NCI-H2107 (cell line): ENCODE data around the gene NRXN3.

Experiments used
- DNase-seq: peaks from one replicate; lab custom pipeline; 2025; lab: John Stamatoyannopoulos, UW

NRXN3 gene

GRCh38 chr14:79356040-79356439 is 1185.9 kb downstream of the NRXN3 start:
- DNase-seq, result no peak

- DNase-seq, result no peak
These were observed 1187.1 kb downstream of the NRXN3 start for GRCh38 chr14:79357307-79357706.

DNA sequence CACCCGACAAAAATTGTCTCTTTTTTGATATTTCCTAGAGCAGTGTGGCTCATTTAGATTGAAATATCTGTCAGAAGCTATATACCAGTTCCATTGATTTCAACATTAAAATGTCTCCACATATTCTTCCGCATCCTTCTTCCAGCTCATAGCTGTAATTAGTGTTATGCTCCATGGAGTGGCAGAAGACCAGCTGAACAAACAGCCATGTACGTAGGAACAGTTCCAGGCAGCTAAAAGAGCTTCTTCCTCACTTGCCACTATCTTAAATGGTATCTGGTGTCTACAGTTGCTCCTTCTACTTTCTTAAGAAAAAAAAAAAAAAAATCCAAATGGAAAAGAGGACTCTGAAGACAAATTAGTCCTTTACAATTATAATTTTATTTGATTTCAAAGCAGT is 1193.1 kb downstream of the NRXN3 start:
- no peak for DNase-seq

DNA sequence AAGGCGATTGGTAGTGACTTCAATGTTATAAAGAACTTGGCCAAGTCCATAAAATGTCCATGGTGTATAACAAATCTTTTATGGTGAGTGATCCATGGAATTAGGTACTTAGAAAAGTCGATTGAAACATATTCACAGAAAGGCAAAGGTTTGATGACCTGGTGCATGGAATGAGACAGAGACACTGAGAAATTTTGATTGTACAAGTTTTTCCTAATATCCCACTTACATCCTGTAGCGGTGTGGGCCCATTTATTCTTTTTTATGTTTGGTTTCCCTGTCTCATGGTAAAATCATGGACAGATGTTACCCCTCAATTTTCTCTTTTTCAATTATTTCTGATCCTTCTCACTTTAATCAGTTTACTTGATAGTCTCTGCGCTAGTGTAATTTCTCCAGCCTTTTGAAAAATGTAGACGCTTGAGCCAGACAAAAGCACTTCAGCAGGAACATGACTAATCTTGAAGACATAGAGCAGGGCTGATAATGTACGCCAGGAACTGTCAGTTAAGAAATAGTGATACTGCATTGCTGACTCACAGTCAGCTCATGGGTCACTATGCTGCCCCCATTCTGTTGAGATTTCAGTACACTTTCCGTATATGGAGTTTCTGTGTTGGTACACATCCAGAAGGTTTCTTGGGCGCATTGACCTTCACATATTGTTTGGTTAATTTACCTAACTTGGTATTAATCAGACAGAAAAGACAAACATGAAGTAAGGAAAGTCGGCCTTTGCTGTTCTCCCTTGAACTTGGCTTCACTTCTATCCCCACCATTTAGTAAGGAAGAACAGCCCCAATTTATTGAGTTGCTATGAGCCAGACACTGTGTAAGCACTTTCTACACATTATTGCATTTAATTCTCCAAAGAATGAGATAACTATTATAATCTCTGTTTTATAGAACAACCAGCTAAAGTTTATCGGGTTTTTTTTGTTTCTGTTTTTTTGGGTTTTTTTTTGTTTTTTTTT is 1199.5 kb downstream of the NRXN3 start:
- no peak for DNase-seq

- DNase-seq, result no peak
These were observed 1200.8 kb downstream of the NRXN3 start for GRCh38 chr14:79370969-79371368.

- DNase-seq, result no peak
These were observed 1203.3 kb downstream of the NRXN3 start for GRCh38 chr14:79373451-79373850.

GRCh38 chr14:79375356-79375755 is 1205.2 kb downstream of the NRXN3 start:
- DNase-seq, result no peak

DNA sequence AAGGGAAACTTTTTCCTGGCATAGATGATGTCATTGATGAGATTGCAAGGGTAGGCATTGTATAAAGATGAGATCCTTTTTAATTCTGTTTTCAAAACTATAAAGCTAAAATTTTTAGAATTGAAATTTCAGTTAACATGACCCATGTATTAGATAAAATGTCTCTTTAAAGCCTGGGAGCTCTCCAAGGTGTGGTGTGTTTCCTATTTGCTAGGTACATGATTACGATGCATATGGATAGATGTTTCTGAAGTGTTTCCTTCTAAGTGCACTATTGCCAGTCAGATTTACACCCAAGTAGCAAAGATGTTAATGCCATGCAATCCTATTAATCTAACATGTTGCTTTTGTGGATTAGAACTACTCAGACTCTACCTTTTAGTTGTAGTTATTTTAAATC is 1206.4 kb downstream of the NRXN3 start:
- no peak for DNase-seq

GRCh38 chr14:79378020-79378419 is 1207.8 kb downstream of the NRXN3 start:
- no peak for DNase-seq

DNA sequence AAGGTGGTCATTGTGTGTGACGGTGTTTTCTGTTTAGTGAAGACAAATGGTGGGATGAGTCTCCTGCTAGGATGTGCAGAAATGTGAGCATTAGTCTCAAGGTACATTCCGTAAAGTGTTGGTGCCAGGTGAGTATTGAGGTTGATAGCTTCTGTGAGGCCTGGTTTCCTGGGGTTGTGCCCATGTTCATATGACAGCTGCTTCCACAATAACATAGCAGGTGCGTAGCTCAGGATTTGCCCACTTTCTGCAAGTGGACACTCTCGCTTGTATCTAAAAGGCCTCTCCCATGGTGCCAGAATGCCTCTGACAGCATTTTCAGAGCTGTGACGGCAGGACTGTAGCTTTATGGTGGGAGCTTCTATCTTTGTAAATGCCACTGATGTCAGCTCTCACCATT is 1209.1 kb downstream of the NRXN3 start:
- DNase-seq, result no peak

GRCh38 chr14:79383031-79383430 is 1212.9 kb downstream of the NRXN3 start:
- no peak for DNase-seq

GRCh38 chr14:79383475-79383874 is 1213.3 kb downstream of the NRXN3 start:
- no peak for DNase-seq

- no peak for DNase-seq
These were observed 1224.9 kb downstream of the NRXN3 start for GRCh38 chr14:79395061-79395460.

DNA sequence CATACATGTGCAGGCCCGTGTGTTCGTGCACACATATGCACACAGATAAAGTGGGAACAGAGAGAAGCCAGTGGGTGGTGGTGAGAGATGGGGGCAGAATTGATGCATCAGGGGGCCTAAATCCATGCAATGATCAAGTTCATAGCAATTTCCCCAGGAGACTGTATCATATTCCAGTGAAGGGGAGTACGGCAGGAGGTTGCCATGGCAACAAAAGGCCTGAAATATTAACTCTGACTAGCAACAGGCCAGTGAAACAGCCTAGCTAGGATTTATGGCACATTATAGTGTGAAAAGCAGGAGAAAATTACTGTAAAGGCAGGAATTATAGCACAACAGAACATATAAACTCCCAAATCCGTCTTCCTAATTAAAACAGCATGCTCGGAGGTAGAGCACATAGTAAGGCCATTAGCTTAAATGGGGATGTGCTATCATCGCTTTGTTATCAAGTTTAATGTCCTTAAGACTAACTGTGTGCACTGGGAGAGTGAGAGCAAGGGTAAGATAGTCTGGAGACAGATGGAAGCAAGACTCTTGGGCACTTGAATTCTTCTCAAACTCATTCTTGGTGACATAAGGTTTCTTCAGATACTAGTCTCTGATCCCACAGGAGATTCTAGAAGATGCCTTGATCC is 1234.8 kb downstream of the NRXN3 start:
- DNase-seq, result no peak

DNA sequence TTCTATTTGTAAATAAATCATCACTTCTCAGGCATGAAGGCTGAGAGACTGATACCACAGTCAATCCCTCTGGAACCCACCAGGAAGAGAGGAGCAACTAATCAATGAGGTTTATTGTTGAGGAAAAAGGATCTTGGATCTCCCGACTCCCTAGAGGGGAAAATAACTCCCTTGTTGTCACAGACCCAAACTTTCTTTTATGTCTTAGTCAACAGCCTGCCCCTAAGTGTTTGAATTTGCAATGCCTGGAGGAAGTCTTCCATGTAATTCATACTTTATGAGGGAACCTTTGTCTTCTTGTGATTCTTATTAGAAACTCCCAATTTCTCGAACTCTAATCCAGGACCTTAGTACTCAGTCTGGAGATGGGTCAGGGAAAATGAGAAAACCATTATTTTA is 1235.3 kb downstream of the NRXN3 start:
- no peak for DNase-seq

DNA sequence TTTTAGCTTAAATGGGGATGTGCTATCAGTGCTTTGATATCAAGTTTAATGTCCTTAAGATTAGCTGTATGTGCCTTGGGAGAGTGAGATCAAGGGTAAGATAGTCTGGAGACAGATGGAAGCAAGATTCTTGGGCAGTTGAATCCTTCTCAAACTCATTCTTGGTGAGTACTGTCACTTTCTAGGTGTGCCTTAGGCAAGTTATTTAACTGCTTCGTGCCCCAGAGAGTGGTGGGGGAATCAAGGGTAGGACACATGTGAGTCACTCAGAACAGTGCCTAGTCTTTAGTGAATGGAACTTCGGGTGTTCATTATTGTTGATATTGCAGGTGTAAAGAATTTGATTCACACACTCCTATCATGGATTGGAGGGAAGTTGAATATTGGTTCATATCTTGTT is 1237.4 kb downstream of the NRXN3 start:
- no peak for DNase-seq

GRCh38 chr14:79408696-79409095 is 1238.5 kb downstream of the NRXN3 start:
- no peak for DNase-seq

GRCh38 chr14:79411403-79412174 is 1241.4 kb downstream of the NRXN3 start:
- DNase-seq, result no peak

DNA sequence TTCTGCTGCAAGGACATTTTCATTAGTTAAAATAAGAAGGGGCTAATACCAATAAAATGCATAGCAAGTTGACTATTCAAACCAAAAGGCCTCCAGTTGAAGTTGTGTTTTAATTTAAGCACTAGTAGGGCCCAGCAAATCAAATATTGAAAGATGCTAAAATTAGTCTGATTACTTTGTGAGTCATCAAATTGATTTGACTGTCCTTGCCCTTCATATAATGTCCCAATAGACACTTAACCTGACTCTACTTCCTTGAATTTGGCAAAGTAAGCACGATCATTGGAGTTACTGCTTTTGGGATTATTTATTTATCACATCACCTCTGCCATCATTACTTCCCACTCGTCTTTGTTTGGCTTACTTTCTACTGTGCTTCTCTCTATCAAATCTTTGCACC is 1242.6 kb downstream of the NRXN3 start:
- DNase-seq, result no peak

- no peak for DNase-seq
These were observed 1243.7 kb downstream of the NRXN3 start for GRCh38 chr14:79413734-79414428.

- DNase-seq, result no peak
These were observed 1245.6 kb downstream of the NRXN3 start for GRCh38 chr14:79415726-79416125.

- no peak for DNase-seq
These were observed 1247.8 kb downstream of the NRXN3 start for GRCh38 chr14:79417961-79418360.
